Glutamatergic neuron (in vitro differentiated cells): ENCODE measurements around the gene ZNF668. TPM values are rescaled to one million over a fixed set of nuclear protein-coding genes. Genes with fewer than 3 reads are reported as not detected.
"Not testable (repeated sequence)": the region's sequence is repeated elsewhere in the genome, so short reads cannot be mapped to it uniquely, and the experiment has no call there.

Source experiments
- DNase-seq: peaks from one replicate; pipeline ENCODE4 v3.0.0; 2022
- H3K27ac Mint-ChIP-seq: one replicate; pipeline ENCODE4 v1.8.0; 2020; ENCODE audit warnings: mild to moderate bottlenecking, mixed read lengths, inconsistent platforms; ENCODE audit not compliant: unreplicated experiment
- H3K27me3 Mint-ChIP-seq: one replicate; pipeline ENCODE4 v1.8.0; 2020; ENCODE audit warnings: mild to moderate bottlenecking, moderate library complexity, mixed read lengths, inconsistent platforms; ENCODE audit not compliant: unreplicated experiment
- H3K36me3 Mint-ChIP-seq: one replicate; pipeline ENCODE4 v1.8.0; 2020; ENCODE audit warnings: mild to moderate bottlenecking, mixed read lengths, inconsistent platforms; ENCODE audit not compliant: unreplicated experiment
- H3K4me1 Mint-ChIP-seq: one replicate; pipeline ENCODE4 v1.8.0; 2020; ENCODE audit warnings: mild to moderate bottlenecking, low read depth, mixed read lengths, inconsistent platforms; ENCODE audit not compliant: unreplicated experiment
- H3K4me3 Mint-ChIP-seq: one replicate; pipeline ENCODE4 v1.8.0; 2020; ENCODE audit warnings: mild to moderate bottlenecking, mixed read lengths, inconsistent platforms; ENCODE audit not compliant: unreplicated experiment
- H3K9me3 Mint-ChIP-seq: one replicate; pipeline ENCODE4 v1.8.0; 2020; ENCODE audit warnings: mild to moderate bottlenecking, moderate library complexity, mixed read lengths, inconsistent platforms; ENCODE audit not compliant: unreplicated experiment
- CTCF ChIP-seq: fragments of 200-600 bp; sonication (generic); IDR thresholded peaks from one replicate; pipeline ENCODE4 v1.5.0; 2021; ENCODE audit not compliant: partially characterized antibody, unreplicated experiment
- total RNA-seq: library from RNA; stranded (reverse); fragmentation: NEBNext Ultra II Directional; extraction: Animal tissue kit (Norgen Biotek cat#: 25700); gene quantifications from one replicate; pipeline ENCODE4 v1.2.1, GENCODE V29; 2021; ENCODE audit not compliant: unreplicated experiment

Gene ZNF668
- total RNA-seq, 1 donor from 2014 or later, result 15.5 TPM

DNA sequence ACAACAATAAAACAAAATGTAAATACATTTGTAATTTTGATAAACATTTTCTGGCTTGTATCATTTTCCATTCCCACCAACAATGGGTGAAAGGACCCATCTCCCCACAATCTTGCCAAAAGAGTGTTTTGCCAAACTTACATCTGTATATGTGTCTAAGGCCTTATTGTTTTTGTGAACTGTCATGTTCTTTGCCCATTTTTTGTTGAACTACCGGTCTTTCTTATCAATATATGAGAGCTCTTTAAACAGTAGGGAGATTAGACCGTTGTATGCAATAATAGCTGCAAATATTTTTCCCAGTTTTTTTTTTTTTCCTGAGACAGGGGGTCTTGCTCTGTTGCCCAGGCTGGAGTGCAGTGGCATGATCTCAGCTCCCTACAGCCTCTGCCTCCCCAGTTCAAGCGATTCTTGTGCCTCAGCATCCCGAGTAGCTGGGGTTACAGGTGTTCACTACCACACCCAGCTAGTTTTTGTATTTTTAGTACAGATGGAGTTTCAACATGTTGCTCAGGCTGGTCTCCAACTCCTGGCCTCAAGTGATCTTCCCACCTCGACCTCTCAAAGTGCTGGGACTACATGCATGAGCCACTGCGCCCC lies 50.3 kb downstream of the ZNF668 start:
- Mint-ChIP-seq H3K27me3 (peaks cover 3% of the 10 kb centered on the region), H3K27ac (no peak overlapping the region), H3K36me3 (no peaks in the 10 kb centered on the region), H3K9me3 (no peaks in the 10 kb centered on the region), H3K4me1 (no peaks in the 10 kb centered on the region), H3K4me3 (no peak overlapping the region)
- no peak for DNase-seq
- no peak for TF ChIP-seq CTCF

GRCh38 chr16:31023252-31023602 lies 50.8 kb downstream of the ZNF668 start:
- Mint-ChIP-seq H3K36me3 (no peaks in the 10 kb centered on the region), H3K4me1 (no peaks in the 10 kb centered on the region), H3K4me3 (no peak overlapping the region), H3K9me3 (no peaks in the 10 kb centered on the region), H3K27ac (no peak overlapping the region), H3K27me3 (peaks cover 3% of the 10 kb centered on the region)
- no peak for TF ChIP-seq CTCF
- DNase-seq, result no peak

DNA sequence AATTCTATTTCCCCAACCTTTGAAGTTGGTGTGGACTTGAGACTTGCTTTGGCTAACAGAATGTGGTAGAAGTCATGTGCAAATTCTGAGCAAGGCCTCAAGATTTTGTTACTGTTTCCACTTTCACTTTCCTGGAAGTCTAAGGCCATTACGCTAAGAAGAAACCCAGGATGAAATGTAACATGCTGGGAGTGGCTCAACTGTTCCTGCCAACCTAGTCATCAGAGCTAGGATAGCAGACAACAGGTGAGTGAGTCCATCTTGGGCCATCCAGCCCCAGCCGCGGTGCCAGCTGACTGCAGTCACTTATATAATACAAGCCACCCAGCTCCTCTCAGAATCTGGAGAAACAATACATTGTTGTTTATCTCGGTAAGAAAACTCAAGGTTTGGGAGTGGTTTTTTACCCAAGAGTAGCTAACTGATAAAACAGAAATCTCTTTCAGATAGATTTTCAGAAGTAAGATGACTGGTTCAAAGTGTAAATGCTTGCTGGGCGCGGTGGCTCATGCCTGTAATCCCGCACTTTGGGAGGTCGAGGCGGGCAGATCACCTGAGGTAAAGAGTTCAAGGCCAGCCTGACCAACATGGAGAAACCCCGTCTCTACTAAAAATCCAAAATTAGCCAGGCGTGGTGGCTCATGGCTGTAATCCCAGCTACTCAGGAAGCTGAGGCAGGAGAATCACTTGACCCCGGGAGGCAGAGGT lies 51.3 kb downstream of the ZNF668 start:
- no peak for TF ChIP-seq CTCF
- H3K4me1 Mint-ChIP-seq, result no peaks in the 10 kb centered on the region
- no peak for DNase-seq
- no peaks in the 10 kb centered on the region for H3K36me3 Mint-ChIP-seq
- no peaks in the 10 kb centered on the region for H3K9me3 Mint-ChIP-seq
- no peak overlapping the region for H3K4me3 Mint-ChIP-seq
- no peak overlapping the region for H3K27ac Mint-ChIP-seq
- H3K27me3 Mint-ChIP-seq, result peaks cover 3% of the 10 kb centered on the region

DNA sequence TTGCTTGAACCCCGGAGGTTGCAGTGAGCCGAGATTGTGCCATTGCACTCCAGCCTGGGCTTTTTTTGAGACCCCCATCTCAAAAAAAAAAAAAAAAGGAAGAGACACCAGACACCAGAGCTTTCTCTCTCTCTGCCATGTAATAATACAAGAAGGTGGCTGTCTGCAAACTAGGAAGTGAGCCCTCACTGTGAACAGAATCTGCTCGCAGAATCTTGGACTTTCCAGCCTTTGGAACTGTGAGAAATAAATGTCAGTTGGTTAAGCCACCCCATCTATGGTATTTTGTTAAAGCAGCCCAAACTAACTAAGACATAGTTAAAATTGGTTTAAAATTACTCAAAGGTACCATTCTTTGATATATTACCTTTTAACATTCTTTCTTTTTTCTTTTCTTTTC lies 53.5 kb downstream of the ZNF668 start:
- Mint-ChIP-seq H3K4me1 (no peaks in the 10 kb centered on the region), H3K36me3 (no peaks in the 10 kb centered on the region), H3K9me3 (peaks cover 2% of the 10 kb centered on the region), H3K27me3 (peaks cover 3% of the 10 kb centered on the region), H3K27ac (no peak overlapping the region), H3K4me3 (no peak overlapping the region)
- no peak for TF ChIP-seq CTCF
- no peak for DNase-seq

GRCh38 chr16:31017756-31018155 lies 56.3 kb downstream of the ZNF668 start:
- H3K27me3 Mint-ChIP-seq, H3K9me3 Mint-ChIP-seq, DNase-seq, H3K27ac Mint-ChIP-seq, H3K36me3 Mint-ChIP-seq, H3K4me1 Mint-ChIP-seq, H3K4me3 Mint-ChIP-seq: not testable (repeated sequence)
